Ectodermal cell (in vitro differentiated cells): ENCODE measurements around the gene SPANXN1. TPM values are rescaled to one million over a fixed set of nuclear protein-coding genes. Genes with fewer than 3 reads are reported as not detected.
"Not testable (repeated sequence)": the region's sequence is repeated elsewhere in the genome, so short reads cannot be mapped to it uniquely, and the experiment has no call there.

Experiments used
- H3K27ac ChIP-seq: 2 replicates; pipeline ENCODE4 v1.7.0; 2013; ENCODE audit warnings: mild to moderate bottlenecking, low read depth, low read length; ENCODE audit not compliant: insufficient read depth, poor library complexity, severe bottlenecking
- H3K27me3 ChIP-seq: 2 replicates; pipeline ENCODE4 v1.7.0; 2013; ENCODE audit warnings: mild to moderate bottlenecking, low read length; ENCODE audit not compliant: insufficient read depth, control insufficient read depth, poor library complexity, severe bottlenecking
- H3K36me3 ChIP-seq: one replicate; pipeline ENCODE4 v1.7.0; 2013; ENCODE audit warnings: low read length; ENCODE audit not compliant: control insufficient read depth, insufficient read depth
- H3K4me1 ChIP-seq: one replicate; pipeline ENCODE4 v1.7.0; 2013; ENCODE audit warnings: low read length; ENCODE audit not compliant: control insufficient read depth, insufficient read depth
- H3K4me3 ChIP-seq: 2 replicates; pipeline ENCODE4 v1.7.0; 2013; ENCODE audit warnings: low read depth, low read length, control low read depth; ENCODE audit not compliant: insufficient read depth
- H3K9me3 ChIP-seq: 2 replicates; pipeline ENCODE4 v1.7.0; 2013; ENCODE audit warnings: mild to moderate bottlenecking, low read length, moderate library complexity; ENCODE audit not compliant: control insufficient read depth
- WGBS, 2 experiments: methylation state at CpG; one replicate each; pipeline ENCODE4 v1.1.7; 2013; ENCODE audit warnings: missing lambda C conversion rate in 2 of 2; 5-methylcytosine and 5-hydroxymethylcytosine counted together
- polyA plus RNA-seq, 4 experiments: library from polyadenylated mRNA; stranded (reverse); fragments of 50-300 nt; gene quantifications; one replicate each; pipeline ENCODE4 v1.2.3, GENCODE V29; 2013

Gene SPANXN1, protein sequence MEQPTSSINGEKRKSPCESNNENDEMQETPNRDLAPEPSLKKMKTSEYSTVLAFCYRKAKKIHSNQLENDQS
- not detected for polyA plus RNA-seq (2013, experiment 1 of 4)
- not detected for polyA plus RNA-seq (2013, experiment 2 of 4)
- not detected for polyA plus RNA-seq (2013, experiment 3 of 4)
- not detected for polyA plus RNA-seq (2013, experiment 4 of 4)

DNA sequence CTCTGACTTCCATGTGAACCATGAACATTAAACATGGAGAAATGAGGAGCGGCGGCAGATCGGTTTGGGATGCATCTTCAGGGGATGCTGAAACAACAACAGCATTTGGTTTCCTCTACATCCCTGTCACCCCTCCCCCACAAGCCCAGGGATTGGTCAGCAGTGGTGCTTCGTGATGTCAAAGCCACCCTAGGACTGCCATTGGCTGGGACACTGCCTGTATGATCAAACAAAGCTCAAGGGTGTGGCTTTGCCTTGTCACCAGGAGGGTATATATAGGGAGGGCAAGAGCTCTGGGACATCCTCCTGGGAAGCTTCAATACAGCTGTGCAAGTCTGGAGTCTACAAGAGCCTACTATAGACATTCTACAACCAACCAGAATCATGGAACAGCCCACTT, at the start of gene SPANXN1:
Gene SPANXN1, plus strand, starts transcription at position 301 of the 400 bp plus-strand sequence. Its CDS starts 84 bp downstream, at position 385.
- not testable (repeated sequence) for H3K4me3 ChIP-seq, H3K27me3 ChIP-seq, H3K4me1 ChIP-seq, H3K27ac ChIP-seq, H3K9me3 ChIP-seq, H3K36me3 ChIP-seq
- WGBS, 2 experiments = 30 to 73% methylated on average over 1 to 4 of the region's 4 CpGs

DNA sequence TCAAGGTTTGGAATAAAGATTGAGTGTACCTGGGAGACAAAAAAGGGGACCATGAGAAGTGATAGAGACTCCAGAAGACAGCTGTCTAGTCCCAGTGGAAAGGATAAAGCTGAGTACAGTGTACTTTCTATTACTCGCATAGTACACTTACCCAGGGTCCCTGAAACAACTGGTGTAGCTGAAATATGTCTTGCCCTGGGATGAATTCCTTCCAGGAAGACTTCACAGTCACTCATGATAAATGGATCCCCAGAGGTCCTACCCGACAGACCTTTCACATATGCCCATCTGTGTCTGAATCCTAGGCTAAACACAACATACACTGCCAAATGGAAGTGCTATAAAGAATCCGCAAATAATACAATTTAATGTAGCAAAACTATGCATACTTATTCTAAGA, 48.2 kb upstream of the SPANXN1 start:
- Histone ChIP-seq H3K27me3 (no peaks in the 10 kb centered on the region), H3K4me1 (no peaks in the 10 kb centered on the region), H3K9me3 (peaks cover 3% of the 10 kb centered on the region), H3K27ac (no peak overlapping the region), H3K4me3 (no peak overlapping the region), H3K36me3 (no peaks in the 10 kb centered on the region)
- 65 to 75% methylated on average over 2 of the region's 3 CpGs for WGBS, 2 experiments

DNA sequence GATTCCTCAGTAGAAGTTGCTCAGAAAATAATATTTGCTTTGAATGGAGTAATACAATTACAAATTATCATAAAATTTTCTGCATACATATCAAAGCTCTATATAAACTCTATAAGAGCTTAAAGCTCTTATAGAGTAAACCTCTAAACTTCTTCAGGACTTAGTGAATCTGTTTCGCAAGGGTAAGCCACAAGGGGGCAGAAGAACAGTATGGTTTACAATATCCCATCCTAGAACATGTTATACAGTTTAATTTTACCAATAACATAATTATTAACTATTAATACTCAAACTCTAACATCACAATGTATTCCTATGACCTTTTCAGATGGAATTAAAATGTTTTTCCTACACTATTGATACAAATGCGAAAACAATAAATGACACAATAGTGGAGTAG, 33.8 kb upstream of the SPANXN1 start:
- Histone ChIP-seq H3K27me3 (no peaks in the 10 kb centered on the region), H3K4me3 (no peak overlapping the region), H3K4me1 (no peaks in the 10 kb centered on the region), H3K27ac (no peak overlapping the region), H3K9me3 (no peaks in the 10 kb centered on the region), H3K36me3 (no peaks in the 10 kb centered on the region)
- 100% methylated on average over 1 of the region's 2 CpGs; no CpG with 5 or more reads in 1 of the 2 experiments for WGBS, 2 experiments

DNA sequence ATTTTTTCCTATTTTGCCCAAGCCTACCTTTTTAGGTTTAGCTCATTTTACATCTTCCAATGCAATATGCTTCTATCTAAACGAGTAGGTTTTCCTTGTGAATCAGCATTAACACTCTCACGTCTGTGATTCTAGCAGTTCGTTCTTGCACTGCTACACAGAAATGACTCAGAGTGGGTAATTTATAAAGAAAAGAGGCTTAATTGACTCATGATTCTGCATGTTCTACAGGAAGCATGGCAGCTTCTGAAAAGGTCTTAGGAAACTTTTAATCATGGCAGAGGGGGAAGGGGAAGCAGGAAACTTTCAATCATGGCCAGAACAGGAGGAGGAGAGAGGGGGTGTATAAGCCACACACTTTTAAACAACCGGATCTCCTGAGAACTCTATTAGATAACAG, 44.9 kb downstream of the SPANXN1 start:
- Histone ChIP-seq H3K27me3 (no peaks in the 10 kb centered on the region), H3K4me1 (no peaks in the 10 kb centered on the region), H3K4me3 (no peak overlapping the region), H3K27ac (no peak overlapping the region), H3K36me3 (no peaks in the 10 kb centered on the region), H3K9me3 (no peaks in the 10 kb centered on the region)
- WGBS, 2 experiments = 76 to 88% methylated on average over 3 to 4 of the region's 4 CpGs
